A549 (cell line): ENCODE data around the gene CDK18.

Experiments used
- BCL3 ChIP-seq: fragments of >200 bp; sonication (Bioruptor Twin); formaldehyde crosslinking; IDR thresholded peaks from 3 replicates; pipeline ENCODE4 v1.6.1; 2016
- BHLHE40 ChIP-seq: IDR thresholded peaks from 2 replicates; pipeline ENCODE4 v1.6.1; 2012; ENCODE audit warnings: low read depth, low read length, inconsistent platforms
- CHD4 ChIP-seq: fragments of 200-600 bp; sonication (generic); IDR thresholded peaks from 2 replicates; pipeline ENCODE4 v1.6.1; 2016; ENCODE audit warnings: antibody characterized with exemption, mild to moderate bottlenecking, borderline replicate concordance
- CTCF ChIP-seq: fragments of >200 bp; sonication (Bioruptor Twin); formaldehyde crosslinking; IDR thresholded peaks from 3 replicates; pipeline ENCODE4 v1.5.1; 2016
- HOXA7 ChIP-seq: fragments of 250-450 bp; sonication (Bioruptor Pico); IDR thresholded peaks from 2 replicates; pipeline ENCODE4 v1.5.0; 2020; ENCODE audit warnings: mild to moderate bottlenecking, moderate library complexity
- POLR2A ChIP-seq: IDR thresholded peaks from 2 replicates; pipeline ENCODE4 v1.6.1; 2012; ENCODE audit warnings: mild to moderate bottlenecking, low read length
- RNF2 ChIP-seq: fragments of 200-600 bp; sonication (generic); IDR thresholded peaks from 2 replicates; pipeline ENCODE4 v1.6.1; 2016; ENCODE audit warnings: low read depth, mild to moderate bottlenecking, antibody characterized with exemption, moderate library complexity, borderline replicate concordance
- TF ChIP-seq, protein P1 (sequence below): IDR thresholded peaks from 2 replicates; pipeline ENCODE4 v1.6.1; 2012
- TF ChIP-seq, protein P2 (sequence below): fragments of 450-650 bp; IDR thresholded peaks from 2 replicates; pipeline ENCODE4 v1.6.1; 2014; ENCODE audit warnings: antibody characterized with exemption

GRCh38 chr1:205523891-205524793, 19.7 kb downstream of the CDK18 start:
- peak; percentile 91 for TF ChIP-seq CTCF
- no peak for TF ChIP-seq POLR2A
- no peak for TF ChIP-seq BHLHE40
- TF ChIP-seq, protein P1, sequence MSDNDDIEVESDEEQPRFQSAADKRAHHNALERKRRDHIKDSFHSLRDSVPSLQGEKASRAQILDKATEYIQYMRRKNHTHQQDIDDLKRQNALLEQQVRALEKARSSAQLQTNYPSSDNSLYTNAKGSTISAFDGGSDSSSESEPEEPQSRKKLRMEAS: no peak
- no peak for TF ChIP-seq BCL3
- TF ChIP-seq, protein P2, sequence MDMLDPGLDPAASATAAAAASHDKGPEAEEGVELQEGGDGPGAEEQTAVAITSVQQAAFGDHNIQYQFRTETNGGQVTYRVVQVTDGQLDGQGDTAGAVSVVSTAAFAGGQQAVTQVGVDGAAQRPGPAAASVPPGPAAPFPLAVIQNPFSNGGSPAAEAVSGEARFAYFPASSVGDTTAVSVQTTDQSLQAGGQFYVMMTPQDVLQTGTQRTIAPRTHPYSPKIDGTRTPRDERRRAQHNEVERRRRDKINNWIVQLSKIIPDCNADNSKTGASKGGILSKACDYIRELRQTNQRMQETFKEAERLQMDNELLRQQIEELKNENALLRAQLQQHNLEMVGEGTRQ: no peak
- no peak for TF ChIP-seq RNF2
- TF ChIP-seq HOXA7 (CRISPR knock-in tag): no peak
- TF ChIP-seq CHD4: no peak
